Adipose tissue (tissue), 3 donors: Measurements from ENCODE around the gene WNT3A. TPM values are rescaled to one million over a fixed set of nuclear protein-coding genes. Genes with fewer than 3 reads are reported as not detected.

ENCODE experiments used
- H3K27ac ChIP-seq: one replicate; pipeline ENCODE4 v1.5.1; 2013; ENCODE audit warnings: low read depth, low read length
- WGBS, 3 donors: extraction: QIAGEN DNeasy Blood & Tissue Kit; methylation state at CpG; one replicate each; pipeline ENCODE4 v1.1.7; 2013; 5-methylcytosine and 5-hydroxymethylcytosine counted together
- polyA plus RNA-seq, 3 donors: library from polyadenylated mRNA; stranded (reverse); fragments of 200-250 nt; gene quantifications; one replicate each; pipeline ENCODE4 v1.2.3, GENCODE V29; 2013
- donor health status: healthy with polysubstance abuse.
- donor health status: Bipolar disorder and iron deficiency.
- donor health status: healthy.

WNT3A gene
- polyA plus RNA-seq, 3 donors, result 0.03 TPM; not detected in 2

GRCh38 chr1:228087771-228088251, 81.0 kb downstream of the WNT3A start:
- no peak overlapping the region for H3K27ac ChIP-seq
- WGBS, 3 donors, result 23 to 38% (median 28%) methylated on average over 7 of the region's 7 CpGs

- 42 to 61% (median 59%) methylated on average over 20 to 21 of the region's 21 CpGs for WGBS, 3 donors
- H3K27ac ChIP-seq, result no peak overlapping the region
Observed at GRCh38 chr1:228088586-228089498, 82.0 kb downstream of the WNT3A start.

- 36 to 62% (median 60%) methylated on average over 12 of the region's 12 CpGs for WGBS, 3 donors
- H3K27ac ChIP-seq, result no peak overlapping the region
Observed at GRCh38 chr1:228089519-228090380, 83.0 kb downstream of the WNT3A start.

GRCh38 chr1:228090613-228091081, 83.8 kb downstream of the WNT3A start:
- H3K27ac ChIP-seq, result no peak overlapping the region
- 13 to 25% (median 23%) methylated on average over 2 of the region's 2 CpGs for WGBS, 3 donors

DNA sequence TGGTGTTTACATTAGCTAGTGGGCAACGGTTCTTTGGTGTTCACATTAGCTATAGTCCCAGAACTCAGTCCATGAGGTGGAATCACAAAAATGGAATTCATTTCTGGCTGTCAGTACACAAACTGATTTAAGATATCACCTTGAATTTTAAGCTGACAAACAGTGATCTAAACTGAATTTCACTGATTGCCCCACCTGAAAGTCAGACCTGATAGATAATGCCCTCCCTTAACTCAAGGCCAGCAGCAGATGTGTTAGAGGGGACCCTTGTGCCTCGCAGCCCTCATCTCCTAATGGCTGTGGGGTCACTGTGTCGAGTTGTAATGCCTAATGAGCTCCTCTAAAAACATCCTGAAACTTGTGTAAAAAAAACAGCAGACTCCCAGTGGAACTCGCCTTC, 84.3 kb downstream of the WNT3A start:
- no peak overlapping the region for H3K27ac ChIP-seq
- WGBS, 3 donors, result 34 to 67% (median 56%) methylated on average over 4 of the region's 4 CpGs

- H3K27ac ChIP-seq, result no peak overlapping the region
- WGBS, 3 donors, result 64 to 91% (median 89%) methylated on average over 11 of the region's 11 CpGs
Observed at GRCh38 chr1:228092342-228093049, 85.7 kb downstream of the WNT3A start.

- 76 to 98% (median 96%) methylated on average over 20 of the region's 20 CpGs for WGBS, 3 donors
Observed at GRCh38 chr1:228093050-228093906, 86.5 kb downstream of the WNT3A start.

GRCh38 chr1:228094432-228095016, 87.7 kb downstream of the WNT3A start:
- H3K27ac ChIP-seq, result no peak overlapping the region
- WGBS, 3 donors, result 88 to 98% (median 89%) methylated on average over 13 of the region's 13 CpGs

More at GRCh38 chr1:228093050-228093906, 86.5 kb downstream of the WNT3A start:
- H3K27ac ChIP-seq, result no peak overlapping the region

DNA sequence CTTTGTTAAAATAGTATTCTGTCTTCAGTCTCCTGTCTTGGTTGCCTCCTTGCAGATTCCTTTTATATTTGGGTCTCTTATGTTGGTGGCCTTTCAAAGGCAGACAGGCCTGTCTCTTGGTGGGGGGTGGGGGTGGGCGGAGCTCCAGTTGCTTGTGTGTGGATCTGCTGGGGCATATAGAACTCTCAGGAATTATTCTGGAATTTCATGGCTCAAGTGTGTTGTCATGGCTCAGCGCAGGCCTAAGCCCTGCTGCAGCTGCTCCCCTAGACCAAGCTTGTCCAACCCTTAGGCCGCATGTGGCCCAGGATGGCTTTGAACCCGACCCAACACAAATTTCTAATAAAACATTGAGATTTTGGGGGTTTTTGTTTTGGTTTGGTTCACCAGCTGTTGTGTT, 88.4 kb downstream of the WNT3A start:
- WGBS, 3 donors, result 94 to 98% (median 96%) methylated on average over 4 of the region's 4 CpGs
- H3K27ac ChIP-seq, result no peak overlapping the region

DNA sequence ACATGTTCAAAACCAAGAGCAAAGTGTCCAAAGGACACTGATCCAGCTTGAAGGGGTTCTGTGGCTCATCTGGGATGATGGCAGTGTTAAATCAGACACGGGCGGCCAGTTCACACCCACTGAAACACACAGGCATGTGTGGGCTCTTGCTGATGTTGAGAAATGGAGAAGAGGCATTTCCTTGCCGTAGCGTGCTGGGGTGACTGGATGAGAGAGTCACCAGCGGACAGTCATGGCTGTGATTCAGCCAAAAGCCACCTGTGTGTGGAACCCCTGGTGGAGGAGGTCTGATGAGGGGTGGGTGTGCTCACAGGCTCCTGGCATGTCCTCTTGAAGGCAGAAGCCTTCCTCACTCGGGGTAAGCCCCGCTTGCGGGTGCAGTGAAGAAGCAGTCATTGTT, 89.1 kb downstream of the WNT3A start:
- WGBS, 3 donors, result 81 to 92% (median 88%) methylated on average over 8 of the region's 8 CpGs
- no peak overlapping the region for H3K27ac ChIP-seq

GRCh38 chr1:228096416-228097332, 89.9 kb downstream of the WNT3A start:
- no peak overlapping the region for H3K27ac ChIP-seq
- 83 to 95% (median 91%) methylated on average over 13 of the region's 13 CpGs for WGBS, 3 donors

DNA sequence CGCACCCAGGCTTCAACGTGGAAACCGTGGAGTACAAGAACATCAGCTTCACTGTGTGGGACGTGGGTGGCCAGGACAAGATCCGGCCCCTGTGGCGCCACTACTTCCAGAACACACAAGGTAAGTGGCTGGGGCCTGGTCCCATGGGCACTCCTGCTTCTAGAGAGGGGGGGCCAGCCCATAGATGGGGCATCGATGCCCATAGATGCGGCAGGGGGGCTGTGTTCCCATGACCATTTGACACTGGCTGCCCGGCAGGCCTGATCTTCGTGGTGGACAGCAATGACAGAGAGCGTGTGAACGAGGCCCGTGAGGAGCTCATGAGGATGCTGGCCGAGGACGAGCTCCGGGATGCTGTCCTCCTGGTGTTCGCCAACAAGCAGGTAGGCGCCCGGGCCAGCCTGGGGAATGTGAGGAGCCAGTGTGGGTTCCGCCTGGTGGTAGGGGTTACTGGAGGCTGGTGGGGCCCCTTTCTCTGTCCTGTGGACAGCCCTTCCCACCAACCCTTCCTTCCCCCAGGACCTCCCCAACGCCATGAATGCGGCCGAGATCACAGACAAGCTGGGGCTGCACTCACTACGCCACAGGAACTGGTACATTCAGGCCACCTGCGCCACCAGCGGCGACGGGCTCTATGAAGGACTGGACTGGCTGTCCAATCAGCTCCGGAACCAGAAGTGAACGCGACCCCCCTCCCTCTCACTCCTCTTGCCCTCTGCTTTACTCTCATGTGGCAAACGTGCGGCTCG, 90.7 kb downstream of the WNT3A start:
- 79 to 91% (median 90%) methylated on average over 34 of the region's 34 CpGs for WGBS, 3 donors
- no peak overlapping the region for H3K27ac ChIP-seq

DNA sequence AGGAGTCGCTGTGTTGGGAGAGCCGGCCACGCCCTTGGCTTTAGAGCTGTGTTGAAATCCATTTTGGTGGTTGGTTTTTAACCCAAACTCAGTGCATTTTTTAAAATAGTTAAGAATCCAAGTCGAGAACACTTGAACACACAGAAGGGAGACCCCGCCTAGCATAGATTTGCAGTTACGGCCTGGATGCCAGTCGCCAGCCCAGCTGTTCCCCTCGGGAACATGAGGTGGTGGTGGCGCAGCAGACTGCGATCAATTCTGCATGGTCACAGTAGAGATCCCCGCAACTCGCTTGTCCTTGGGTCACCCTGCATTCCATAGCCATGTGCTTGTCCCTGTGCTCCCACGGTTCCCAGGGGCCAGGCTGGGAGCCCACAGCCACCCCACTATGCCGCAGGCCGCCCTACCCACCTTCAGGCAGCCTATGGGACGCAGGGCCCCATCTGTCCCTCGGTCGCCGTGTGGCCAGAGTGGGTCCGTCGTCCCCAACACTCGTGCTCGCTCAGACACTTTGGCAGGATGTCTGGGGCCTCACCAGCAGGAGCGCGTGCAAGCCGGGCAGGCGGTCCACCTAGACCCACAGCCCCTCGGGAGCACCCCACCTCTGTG, 91.6 kb downstream of the WNT3A start:
- 87 to 89% (median 88%) methylated on average over 28 of the region's 28 CpGs for WGBS, 3 donors
- H3K27ac ChIP-seq, result no peak overlapping the region

GRCh38 chr1:228099331-228099732, 92.5 kb downstream of the WNT3A start:
- WGBS, 3 donors, result 51 to 71% (median 70%) methylated on average over 4 of the region's 4 CpGs
- no peak overlapping the region for H3K27ac ChIP-seq
